H1 (cell line): ENCODE data around the gene SYCE3. TPM values are rescaled to one million over a fixed set of nuclear protein-coding genes. Genes with fewer than 3 reads are reported as not detected.

Experiments used
- ASH2L ChIP-seq: fragments of 200-600, 300-600 bp; sonication (generic); IDR thresholded peaks from one replicate; pipeline ENCODE4 v1.7.1; 2017; ENCODE audit warnings: low read length
- FOSL1 ChIP-seq: IDR thresholded peaks from 2 replicates; pipeline ENCODE4 v1.6.1; 2011; ENCODE audit warnings: mild to moderate bottlenecking, low read depth, low read length, moderate library complexity; ENCODE audit not compliant: insufficient read depth
- HDAC2 ChIP-seq, 2 experiments: fragments of 300-600 bp in 1 of 2; sonication (generic) in 1 of 2; IDR thresholded peaks; 2 replicates each; pipeline ENCODE4 v1.6.1; 2011 to 2012; ENCODE audit warnings: low read depth in 2 of 2, low read length in 2 of 2, mild to moderate bottlenecking in 2 of 2, moderate library complexity in 2 of 2, borderline replicate concordance in 1 of 2, inconsistent platforms in 1 of 2
- YY1 ChIP-seq: IDR thresholded peaks from 2 replicates; pipeline ENCODE4 v1.6.1; 2011; ENCODE audit warnings: low read depth, mild to moderate bottlenecking, low read length
- polyA plus RNA-seq, 7 experiments: library from polyadenylated mRNA; depleted of rRNA in 3 of 7; stranded (reverse) in 5 of 7; unstranded in 2 of 7; fragments of >200 nt in 5 of 7; fragments of 200-250 nt in 2 of 7; gene quantifications; 1 replicate in 5 of 7; 2 replicates in 1 of 7; 4 replicates in 1 of 7; pipeline versions ENCODE4 v1.2.1 to v1.2.3, GENCODE V29; 2011 to 2013; ENCODE audit warnings: missing spikeins in 2 of 7, mixed read lengths in 2 of 7
- total RNA-seq: library from RNA; stranded (reverse); fragmentation: NEBNext Ultra II Directional; extraction: Animal tissue kit (Norgen Biotek cat#: 25700); gene quantifications from 2 replicates; pipeline ENCODE4 v1.2.1, GENCODE V29; 2021
- TF ChIP-seq, protein P1 (sequence below): IDR thresholded peaks from 2 replicates; pipeline ENCODE4 v1.6.1; 2012; ENCODE audit warnings: inconsistent platforms
- TF ChIP-seq, protein P2 (sequence below): IDR thresholded peaks from 2 replicates; pipeline ENCODE4 v1.6.1; 2012; ENCODE audit warnings: low read length, inconsistent platforms
- TF ChIP-seq, protein P3 (sequence below): IDR thresholded peaks from 2 replicates; pipeline ENCODE4 v1.6.1; 2011; ENCODE audit warnings: low read depth, mild to moderate bottlenecking, low read length; ENCODE audit not compliant: insufficient read depth

The SYCE3 gene
- total and polyA plus RNA-seq, 2 of the 8 experiments (the other 6 are each of a cell fraction or from before 2014, with no cell fraction given), result 1.9 TPM; not detected in 1

DNA sequence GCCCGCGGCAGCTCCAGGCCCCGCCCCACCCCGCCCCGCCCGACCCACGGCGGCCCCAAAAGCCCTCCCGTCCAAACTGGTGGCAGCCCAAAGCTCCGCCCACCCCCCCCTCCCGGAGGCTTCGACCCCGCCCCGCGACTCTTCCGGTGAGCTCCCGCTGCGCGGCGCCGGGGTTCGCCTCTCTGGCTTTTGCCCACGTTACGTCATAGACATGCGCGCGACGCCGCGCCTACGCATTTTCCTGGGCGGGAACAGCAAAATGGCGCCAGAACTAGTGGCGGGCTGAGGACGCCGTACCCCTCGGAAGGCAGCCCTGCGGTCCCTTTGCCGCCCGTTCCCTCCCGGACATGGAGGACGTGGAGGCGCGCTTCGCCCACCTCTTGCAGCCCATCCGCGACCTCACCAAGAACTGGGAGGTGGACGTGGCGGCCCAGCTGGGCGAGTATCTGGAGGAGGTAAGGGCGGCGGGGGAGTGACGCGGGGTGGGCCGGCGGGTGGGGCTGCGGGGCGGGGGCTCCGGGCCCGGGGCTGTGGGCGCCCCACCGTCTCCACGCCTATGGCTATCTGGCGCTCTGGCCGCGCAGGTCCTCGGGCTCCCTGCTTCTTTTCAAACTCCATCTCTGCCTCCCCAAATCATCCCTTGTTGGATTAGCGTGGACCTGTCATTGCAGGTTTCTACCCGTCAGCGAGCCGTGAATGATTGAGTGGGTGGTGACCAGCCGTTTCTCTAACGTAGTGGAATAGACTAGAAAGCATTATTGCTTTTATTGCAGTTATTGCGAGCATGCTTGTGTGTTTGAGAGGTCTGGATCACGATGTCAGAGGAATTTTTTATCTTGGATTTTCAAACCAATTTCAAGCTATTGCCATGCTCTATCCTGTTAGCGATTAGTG, 54.5 kb downstream of the SYCE3 start, which contains the start of gene NCAPH2 (continued):
- TF ChIP-seq, protein P1, sequence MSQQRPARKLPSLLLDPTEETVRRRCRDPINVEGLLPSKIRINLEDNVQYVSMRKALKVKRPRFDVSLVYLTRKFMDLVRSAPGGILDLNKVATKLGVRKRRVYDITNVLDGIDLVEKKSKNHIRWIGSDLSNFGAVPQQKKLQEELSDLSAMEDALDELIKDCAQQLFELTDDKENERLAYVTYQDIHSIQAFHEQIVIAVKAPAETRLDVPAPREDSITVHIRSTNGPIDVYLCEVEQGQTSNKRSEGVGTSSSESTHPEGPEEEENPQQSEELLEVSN, result peak; percentile 57; the same call in 1 of the 2 replicates
- no peak for TF ChIP-seq FOSL1
- TF ChIP-seq HDAC2 (IDR thresholded peaks at IDR 0.05; ENCODE audit: borderline replicate concordance in 1 of 2, low read depth in 2 of 2, low read length in 2 of 2), result peak in 1 of 2 experiments; percentile 92; a peak in 1 of 4 replicates
- TF ChIP-seq, protein P2, sequence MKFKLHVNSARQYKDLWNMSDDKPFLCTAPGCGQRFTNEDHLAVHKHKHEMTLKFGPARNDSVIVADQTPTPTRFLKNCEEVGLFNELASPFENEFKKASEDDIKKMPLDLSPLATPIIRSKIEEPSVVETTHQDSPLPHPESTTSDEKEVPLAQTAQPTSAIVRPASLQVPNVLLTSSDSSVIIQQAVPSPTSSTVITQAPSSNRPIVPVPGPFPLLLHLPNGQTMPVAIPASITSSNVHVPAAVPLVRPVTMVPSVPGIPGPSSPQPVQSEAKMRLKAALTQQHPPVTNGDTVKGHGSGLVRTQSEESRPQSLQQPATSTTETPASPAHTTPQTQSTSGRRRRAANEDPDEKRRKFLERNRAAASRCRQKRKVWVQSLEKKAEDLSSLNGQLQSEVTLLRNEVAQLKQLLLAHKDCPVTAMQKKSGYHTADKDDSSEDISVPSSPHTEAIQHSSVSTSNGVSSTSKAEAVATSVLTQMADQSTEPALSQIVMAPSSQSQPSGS, result peak; percentile 46; the same call in 1 of the 2 replicates
- TF ChIP-seq, protein P3, sequence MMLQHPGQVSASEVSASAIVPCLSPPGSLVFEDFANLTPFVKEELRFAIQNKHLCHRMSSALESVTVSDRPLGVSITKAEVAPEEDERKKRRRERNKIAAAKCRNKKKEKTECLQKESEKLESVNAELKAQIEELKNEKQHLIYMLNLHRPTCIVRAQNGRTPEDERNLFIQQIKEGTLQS, result peak; percentile 83
- peak; percentile 50 for TF ChIP-seq ASH2L
- peak; percentile 98 for TF ChIP-seq YY1
